CD4-positive, alpha-beta T cell treated with Interleukin-1 beta for 1 hour (primary cell): ENCODE results near the gene NAA40.
A peak's percentile ranks its signal among the peaks of the same experiment; 100 is the strongest.
"Not testable (repeated sequence)": the region's sequence is repeated elsewhere in the genome, so short reads cannot be mapped to it uniquely, and the experiment has no call there.

Experiments used
- DNase-seq, 2 donors: peaks; one replicate each; pipeline ENCODE4 v3.0.0-alpha.2; 2020 to 2022

The NAA40 gene

DNA sequence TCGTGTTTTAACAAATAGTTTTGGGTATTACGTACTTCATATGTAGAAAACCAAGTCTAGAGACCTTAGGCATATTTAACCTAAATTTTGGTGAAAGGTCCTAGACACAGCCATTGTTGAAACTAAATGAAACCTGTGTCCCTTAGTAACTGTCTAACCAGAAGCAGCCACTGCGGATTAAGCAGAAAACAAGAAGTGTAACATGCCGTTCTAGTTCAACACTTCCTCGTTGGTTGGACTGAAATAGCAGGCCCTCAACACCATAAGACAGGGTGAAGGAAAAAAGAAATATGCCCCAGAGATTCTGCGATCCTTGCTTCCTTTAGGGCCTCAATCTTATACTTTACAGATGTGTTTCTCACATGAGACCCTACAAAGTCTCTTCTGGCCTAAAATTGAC, 2.0 kb downstream of the NAA40 start:
- DNase-seq = no peak

DNA sequence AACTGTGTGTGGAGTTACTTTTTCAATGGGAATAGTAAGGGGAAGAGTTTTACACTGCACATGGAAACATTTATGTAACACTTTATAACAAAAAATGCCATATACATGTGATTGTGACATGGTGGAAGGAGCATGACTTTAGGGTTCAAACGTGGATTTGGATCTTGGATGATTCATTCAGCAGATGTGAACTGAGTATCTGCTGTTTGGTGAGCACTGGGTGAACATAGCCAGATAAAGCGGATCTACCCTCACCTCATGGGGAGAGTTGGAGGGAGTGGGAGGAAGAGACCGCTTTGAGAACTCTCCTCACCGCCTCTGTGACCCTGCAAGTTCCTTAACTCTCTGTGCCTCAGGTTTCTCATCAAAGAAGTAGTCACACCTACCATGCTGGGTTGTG, 3.1 kb downstream of the NAA40 start:
- DNase-seq = no peak

DNA sequence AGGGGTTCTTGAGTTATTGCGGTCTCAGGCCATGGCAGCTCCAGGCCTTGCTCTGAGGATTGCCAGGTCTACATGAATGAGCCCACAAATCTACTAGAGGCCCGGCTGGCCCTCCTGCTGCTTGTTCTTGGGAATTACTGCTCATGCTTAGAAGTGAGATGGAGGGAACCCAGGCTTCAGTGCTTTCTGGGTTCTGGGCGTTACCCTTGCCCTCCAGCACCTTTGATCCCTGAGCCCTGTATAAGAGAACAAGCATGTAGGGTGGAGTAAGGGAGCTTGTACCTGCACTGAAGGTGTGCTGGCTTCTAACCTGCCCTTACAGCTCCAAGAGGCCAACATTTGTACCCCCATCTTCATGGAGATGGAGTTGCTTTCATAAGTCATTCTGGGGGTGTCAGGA, 4.0 kb downstream of the NAA40 start:
- DNase-seq = no peak

DNA sequence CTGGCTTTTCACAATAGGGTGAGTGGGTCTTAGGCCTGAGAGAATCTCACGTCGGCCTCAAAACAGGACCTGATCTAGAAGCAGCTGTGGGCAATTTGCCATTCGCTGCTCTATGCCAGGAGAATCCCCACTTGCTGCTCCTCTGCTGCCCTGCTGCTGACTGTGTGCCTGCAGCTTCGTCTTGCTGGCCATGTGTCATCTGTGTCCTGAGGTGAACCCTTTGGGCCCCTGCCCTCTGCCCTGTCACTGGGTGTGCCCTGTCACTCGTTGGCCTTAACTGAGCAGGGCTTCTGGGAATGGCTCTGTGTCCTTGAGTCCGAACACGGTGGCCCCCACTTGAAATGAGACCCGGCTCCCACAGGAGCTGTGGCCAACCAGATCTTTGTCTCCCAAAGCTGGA, 6.2 kb downstream of the NAA40 start:
- DNase-seq = no peak

DNA sequence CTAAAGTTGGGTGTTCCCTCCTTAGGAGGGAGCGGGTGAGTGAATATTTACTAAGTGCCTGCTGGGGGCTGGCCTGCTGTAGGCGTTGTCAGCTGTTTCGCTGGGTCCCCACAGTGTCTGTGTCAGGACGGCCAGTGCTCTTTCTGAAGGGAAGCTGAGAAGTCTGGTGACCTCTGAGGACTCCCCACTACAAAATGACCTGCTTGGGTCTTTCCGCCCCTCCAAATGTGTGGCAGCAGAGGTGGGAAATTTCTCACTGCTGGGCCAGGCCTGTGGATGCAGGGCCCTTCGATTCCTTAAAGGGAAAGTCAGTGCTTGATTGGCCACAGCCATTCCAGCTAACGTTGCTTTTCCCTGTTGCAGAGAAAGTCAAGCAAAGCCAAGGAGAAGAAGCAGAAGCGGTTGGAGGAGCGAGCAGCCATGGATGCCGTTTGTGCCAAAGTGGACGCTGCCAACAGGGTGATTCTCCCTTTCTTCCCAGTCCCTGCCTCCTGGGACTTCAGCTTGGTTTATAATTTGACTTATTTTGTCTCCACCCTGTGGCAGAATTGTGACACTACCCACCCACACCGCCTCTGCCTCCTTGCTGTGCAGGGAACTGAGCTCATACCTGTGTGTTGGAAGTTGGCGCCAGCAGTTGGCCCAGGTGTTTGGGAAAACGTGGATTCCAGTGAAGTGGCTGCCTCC, 6.8 kb downstream of the NAA40 start:
- DNase-seq = peak; percentile 46 to 62

DNA sequence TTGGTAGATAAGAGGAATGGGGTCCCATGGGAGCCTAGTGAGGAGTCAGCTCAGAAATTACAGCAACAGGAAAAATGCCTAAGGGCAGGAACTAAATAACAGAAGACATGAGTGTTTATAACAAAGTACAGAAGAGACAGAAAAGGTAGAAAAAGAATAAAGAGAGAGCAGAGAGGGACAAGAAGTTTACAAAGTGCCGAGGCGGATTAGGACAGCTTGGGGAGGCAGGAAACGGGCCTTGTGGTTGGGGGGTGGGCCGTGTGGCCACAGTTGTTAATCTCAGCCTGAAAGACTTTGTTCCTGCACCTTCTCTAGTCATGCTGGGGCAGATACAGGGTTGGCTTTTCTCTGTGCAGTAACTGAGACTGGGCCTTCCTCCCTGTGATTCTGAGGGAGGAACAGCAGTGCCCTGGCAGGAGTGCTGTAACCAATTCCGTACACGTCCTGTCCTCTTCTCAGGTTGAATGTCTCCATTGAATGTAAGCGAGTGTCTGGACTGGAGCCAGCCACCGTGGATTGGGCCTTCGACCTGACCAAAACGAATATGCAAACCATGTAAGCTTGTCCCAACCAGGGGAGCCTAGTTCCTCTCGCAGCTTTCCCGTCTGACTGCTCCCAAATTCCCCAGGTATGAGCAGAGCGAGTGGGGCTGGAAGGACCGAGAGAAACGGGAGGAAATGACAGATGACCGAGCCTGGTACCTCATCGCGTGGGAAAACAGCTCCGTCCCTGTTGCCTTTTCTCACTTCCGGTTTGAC, 13.2 kb downstream of the NAA40 start:
- DNase-seq = peak; percentile 27 to 40

DNA sequence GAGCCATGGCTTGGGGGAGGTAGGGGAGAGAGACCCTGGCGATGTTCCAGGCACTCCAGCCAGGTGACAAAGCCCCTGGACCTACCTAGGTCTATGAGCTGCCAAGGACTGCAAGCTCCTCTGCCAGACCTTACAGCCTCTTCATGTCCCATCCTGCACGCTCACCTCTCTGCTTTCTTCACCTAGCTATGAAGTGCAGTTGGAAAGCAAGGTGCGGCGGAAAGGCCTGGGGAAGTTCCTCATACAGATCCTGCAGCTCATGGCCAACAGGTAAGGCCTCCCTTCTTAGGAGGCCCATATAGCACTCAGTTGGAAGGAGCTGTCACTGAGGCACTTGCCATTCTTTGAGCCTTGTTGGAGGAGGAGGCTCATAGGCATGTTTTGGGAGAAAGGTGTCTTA, 13.8 kb downstream of the NAA40 start:
- DNase-seq = no peak

DNA sequence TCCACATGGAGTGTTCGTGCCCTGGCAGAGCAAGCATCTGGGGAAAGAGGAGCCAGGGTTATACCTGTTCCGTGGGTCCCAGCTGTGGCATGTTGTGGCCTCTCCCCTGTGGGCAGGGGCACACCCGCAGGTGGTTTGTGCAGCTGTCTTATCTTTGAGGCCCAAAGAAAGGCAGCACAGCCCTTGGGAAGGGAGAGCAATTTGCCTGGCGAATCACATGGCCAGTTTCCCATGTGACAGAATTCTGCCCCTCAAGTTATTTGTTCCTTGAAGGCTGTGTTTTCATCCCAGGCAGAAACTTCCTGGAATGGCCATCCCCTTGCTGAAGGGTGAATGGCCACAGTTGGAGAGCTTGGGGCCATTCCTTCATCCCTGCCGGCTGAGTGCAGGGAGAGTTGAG, 19.2 kb downstream of the NAA40 start:
- no peak for DNase-seq

DNA sequence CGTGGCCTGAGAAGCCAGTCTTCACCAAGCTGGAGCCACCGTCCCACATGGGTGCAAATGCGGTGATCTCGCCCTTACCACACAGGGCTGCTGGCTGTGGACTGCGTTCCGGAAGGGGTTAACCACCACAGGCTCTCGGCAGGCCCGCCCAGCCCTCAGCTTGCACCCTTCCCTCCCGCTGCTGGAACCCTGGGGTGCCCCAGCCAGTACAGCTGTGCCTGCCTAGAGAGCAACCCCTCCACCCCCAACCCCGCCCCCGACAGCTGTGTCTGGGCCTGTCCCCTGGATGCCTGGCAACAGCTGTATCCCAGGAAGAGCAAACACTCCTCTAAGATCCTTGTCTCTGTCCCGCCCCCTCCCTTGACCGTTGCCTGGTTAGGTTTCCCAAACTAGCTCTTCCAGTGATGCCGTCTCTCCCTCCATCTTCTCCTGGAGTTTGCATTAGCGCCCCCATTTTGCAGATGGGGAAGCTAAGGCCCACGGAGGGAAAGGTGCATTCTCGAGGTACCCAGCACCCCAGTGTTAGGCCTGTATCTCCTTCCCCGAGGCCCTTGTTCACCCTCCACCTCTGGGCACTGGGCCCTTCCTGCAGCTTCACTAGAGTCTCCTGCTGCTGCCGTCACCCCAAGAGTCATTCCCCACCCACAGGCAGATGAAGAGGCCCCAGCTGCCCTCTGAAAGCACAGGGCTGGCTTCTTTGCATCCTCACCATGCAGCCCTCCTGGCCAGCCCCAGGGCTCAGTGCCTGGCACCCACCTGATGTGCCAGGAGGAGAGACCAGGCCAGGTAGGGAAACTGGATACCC, 23.0 kb downstream of the NAA40 start:
- DNase-seq = peak; percentile 39 to 46

DNA sequence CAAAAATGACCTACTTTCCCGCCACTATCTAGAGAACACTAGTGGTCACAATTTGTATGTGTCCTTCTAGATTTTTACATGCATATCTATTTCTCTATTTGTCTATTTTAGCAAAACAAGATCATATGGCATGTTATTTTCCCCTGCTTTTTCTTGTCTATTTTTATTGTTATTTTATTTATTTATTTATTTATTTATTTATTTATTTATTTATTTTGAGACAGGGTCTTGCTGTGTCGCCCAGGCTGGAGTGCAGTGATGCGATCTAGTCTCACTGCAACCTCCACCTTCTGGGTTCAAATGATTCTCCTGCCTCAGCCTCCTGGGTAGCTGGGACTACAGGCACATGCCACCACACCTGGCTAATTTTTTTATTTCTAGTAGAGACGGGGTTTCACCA, 25.1 kb downstream of the NAA40 start:
- not testable (repeated sequence) for DNase-seq

DNA sequence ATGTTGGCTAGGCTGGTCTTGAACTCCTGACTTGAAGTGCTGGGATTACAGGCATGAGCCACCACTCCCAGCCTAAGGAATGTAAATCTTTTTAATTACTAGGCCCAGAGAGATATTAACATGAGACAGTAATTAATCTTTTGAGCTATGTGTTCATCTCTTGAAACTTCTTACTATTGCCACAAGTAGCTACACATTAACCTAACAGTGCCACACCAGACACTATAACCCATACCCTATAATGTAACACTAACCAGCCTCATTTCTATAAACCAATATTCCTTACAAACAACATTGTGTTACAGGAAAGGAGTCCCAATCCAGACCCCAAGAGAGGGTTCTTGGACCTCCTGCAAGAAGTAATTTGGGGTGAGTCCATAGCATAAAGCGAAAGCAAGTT, 27.6 kb downstream of the NAA40 start:
- DNase-seq = no peak

DNA sequence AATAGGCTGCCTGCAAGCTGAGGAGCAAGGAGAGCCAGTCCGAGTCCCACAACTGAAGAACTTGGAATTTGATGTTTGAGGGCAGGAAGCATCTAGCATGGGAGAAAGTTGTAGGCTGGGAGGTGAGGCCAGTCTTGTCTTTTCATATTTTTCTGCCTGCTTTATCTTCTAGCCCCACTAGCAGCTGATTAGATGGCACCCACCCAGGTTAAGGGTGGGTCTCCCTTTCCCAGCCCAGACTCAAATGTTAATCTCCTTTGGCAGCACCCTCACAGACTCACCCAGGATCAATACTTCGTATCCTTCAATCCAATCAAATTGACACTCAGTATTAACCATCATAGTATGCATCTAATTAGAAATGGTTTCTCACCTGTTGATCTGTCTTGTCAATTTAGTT, 30.7 kb downstream of the NAA40 start:
- no peak for DNase-seq

DNA sequence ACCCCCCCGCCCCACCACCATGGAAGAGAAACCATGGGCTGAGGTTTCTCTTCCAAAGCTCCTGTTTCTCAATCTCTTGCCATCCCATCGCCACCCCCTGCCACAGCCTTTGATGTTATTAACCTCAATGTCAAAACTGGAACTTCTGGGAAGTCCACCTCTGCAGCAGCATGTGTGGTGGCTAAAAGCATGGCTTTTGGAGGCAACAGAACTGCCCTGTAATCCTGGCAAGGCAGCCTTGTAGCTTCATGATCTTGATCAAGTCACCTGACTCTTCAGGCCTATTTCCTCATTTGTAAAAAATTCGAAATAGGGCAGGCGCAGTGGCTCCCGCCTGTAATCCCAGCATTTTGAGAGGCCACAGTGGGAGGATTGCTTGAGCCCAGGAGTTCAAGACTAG, 32.1 kb downstream of the NAA40 start:
- no peak for DNase-seq

DNA sequence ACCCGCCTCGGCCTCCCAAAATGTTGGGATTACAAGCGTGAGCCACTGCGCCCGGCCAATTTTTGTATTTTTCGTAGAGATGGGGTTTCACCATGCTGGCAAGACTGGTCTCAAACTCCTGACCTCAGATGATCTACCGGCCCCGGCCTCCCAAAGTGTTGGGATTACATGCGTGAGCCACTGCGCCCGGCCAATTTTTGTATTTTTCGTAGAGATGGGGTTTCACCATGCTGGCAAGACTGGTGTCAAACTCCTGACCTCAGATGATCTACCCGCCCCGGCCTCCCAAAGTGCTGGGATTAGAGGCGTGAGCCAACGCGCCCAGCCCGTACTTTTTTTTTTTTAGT, 35.1 kb downstream of the NAA40 start:
- not testable (repeated sequence) for DNase-seq

DNA sequence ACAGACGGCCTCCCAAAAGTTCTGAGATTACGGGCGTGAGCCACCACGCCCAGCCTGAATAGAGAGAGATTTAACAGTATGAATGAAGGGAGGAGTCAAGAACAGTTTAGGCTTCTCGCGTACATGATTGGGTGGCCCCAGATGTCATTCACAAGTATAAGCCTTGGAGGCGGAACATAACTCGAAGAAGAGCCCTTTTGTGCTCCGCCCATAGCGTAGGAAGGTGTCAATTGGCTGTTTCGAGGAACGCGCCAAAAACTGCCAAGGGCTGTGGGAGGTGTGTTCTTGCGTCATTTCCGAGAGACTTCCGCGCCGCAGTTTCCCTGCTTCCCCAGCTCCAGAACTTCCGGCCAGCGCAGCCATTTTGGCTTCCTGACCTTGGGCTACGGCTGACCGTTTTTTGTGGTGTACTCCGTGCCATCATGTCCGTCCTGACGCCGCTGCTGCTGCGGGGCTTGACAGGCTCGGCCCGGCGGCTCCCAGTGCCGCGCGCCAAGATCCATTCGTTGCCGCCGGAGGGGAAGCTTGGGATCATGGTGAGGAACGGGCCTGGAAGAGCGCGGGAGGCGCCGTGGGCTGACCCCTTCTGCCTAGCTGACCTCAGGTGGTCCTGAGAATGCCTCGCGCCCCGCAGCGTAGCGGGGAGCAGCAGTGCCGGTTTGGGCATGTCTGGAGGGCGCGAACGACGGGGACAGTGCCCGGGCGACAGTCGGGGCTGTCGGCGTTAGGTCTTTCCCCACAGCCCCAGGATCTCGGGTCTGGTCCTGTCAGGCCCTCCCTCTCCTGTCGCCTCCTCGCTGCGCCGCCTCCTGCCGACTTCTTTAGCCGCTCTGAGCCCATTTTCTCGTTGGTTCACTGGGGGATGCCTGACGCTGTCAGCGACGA, 35.7 kb downstream of the NAA40 start, which contains the start of gene COX8A:
Gene COX8A (plus strand): TSS at position 362 of the 885 bp plus-strand sequence. CDS start 61 bp downstream, at position 423.
- DNase-seq = peak; percentile 98

DNA sequence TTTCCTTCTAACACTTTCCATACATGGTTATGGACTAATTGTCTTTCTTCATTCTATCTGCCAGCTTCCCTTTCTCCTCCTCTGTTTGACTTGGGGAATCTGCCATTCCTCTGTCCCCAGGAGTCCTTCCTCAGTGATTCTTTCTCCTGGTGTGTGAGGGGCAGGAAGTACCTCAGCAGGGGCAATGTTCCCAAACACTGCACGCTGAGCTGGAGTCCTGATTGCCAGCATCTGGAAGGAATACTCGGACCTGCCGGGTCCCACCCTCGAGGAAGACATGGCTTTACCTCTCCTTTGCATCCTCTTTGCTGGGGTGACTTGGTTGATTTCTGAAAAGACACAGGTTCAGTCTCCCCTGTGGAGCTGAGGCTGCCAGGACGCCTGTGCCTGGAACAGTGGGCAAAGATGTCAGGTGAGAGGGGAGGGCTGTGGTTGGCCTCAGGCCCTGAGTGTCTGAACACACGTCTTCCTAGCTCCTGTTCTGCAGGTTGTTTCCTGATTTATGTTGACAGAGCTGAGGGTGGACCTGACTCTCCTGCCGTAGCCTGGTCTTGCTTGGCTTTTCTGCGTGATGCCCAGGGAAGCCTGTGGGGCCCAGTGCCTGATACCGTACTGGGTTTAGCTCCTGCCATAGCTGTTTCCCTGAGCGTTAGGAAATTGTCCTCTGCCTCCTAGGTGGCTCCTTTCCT, 39.9 kb downstream of the NAA40 start:
- no peak for DNase-seq

DNA sequence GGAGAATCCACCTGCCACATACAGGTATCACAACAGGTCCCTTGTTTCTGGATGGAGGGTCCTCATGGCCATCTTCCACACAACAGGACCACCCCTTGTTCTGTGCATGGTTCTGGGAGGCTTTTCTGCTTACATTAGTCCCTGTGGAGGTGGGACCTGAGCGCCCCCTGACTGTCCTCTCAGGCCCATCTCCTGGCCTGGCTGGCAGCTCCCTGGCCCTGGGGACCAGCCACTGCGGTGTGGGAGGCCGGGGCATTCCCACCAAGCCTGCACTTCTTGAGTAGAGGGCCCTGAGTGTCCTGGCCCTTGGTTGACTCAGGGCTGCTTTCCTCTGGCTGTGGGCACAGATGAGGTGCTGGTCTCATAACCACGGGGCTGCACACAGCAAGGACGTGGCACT, 40.6 kb downstream of the NAA40 start:
- DNase-seq = no peak

DNA sequence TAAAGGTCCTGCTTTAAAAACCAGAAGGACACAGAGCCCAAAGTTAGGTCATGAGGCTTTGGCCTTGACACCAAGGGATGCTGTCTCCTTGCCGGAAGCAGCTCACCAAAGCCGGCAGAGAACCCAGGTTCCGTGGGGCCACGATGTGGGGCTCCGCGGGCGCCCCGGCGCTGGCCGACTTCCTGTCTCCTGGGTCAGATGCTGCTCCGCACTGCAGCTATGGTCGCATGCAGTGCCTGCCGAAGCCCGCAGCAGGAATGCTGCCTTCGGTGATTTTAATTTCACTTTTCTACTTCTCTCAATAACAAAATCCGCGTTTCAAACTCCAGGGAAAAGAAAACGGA, 47.0 kb downstream of the NAA40 start:
- peak; percentile 71 to 76 for DNase-seq

DNA sequence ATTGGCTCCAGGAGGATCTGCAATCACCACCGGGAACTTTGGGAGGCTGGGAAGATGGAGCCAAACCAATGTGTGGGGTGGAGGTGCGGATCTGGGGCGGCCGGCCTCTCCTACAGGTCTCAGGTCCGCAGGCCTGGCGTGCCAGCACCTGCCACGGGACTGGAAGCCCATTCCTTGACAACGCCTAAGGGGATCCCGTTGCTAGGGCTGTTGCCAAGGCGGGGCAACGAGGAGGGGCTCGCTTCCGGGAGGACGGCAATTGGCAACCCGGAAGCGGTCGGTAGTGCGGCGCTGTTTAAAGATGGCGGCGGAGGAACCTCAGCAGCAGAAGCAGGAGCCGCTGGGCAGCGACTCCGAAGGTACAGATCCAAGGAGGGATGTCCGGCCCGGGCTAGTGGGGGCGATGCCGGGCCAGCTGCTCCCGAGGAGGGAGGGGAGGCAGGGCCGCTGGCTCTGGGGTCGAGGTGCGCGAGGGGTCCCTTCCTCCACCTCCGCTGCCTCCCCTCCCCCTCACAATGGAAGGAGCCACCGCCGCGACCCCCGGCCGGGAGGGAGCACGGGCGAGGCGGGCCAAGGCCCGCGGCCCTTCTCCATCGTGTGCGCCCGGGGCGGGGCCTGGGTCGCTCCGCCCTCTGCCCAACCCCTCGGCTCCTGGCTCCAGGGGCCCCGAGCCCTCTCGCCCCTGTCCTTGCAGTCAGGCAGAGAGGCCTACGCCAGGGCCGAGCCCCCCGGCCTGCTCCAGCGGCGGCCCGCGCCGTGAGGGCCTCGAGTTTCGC, 47.5 kb downstream of the NAA40 start, which contains the start of gene OTUB1:
Gene OTUB1 (plus strand): TSS at position 283 of the 776 bp plus-strand sequence. CDS start 19 bp downstream, at position 302.
- peak; percentile 86 to 88 for DNase-seq

DNA sequence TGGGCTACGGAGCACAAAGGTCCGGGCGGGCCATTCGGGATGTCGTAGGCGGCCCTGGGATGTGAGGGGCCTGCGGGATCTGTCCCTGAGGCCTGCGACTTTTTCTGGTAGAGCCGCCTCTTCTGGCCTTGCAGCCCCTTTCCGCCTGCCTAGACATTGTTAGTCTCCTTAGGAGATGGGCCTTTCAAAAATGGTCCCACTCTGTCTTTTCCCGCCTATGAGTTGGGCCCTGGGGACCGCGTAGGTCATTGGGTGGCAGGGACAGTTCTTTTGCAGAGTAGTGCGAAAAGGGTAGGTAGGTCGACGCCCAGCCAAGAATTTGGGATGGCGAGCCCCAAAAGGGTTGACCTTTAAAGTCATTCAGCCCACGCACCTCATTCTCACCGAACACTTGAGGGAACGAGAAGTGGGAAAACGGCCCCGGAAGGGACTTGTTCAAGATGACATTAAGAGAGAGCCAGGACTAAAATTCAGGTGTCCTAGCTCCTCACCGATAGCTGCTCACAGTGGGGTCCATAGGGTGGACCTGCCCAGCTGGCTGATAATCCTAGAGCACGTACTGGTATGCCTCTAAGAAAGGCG, 48.2 kb downstream of the NAA40 start:
- DNase-seq = no peak

DNA sequence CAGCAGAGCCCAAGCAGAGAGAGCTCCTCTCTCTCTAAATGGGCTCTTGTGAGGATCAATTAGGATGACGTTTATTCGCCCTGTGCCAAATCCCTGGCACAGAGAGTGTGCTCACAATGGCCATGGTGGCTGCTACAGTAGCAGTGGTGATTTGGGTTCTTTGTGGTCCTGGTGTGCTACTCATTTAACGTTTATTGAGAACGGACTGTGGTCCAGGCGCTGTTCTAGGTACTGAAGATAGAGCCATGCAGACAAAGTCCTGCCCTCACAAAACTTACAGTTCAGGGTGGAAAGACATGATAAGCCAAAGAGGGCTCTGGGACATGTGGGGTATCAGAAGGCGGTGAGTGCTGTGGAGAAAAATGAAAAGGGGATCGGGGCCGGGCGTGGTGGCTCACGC, 52.8 kb downstream of the NAA40 start:
- DNase-seq = no peak
